HG02970 (cell line): ENCODE data around the gene SYT1.
A peak's percentile ranks its signal among the peaks of the same experiment; 100 is the strongest.
"Not testable (repeated sequence)": the region's sequence is repeated elsewhere in the genome, so short reads cannot be mapped to it uniquely, and the experiment has no call there.

Experiments used
- ATAC-seq: cut with Tn5 transposase; IDR thresholded peaks from one replicate; pipeline ENCODE4 v1.9.1; 2021; ENCODE audit warnings: mild to moderate bottlenecking, moderate library complexity, moderate number of reproducible peaks; ENCODE audit not compliant: unreplicated experiment, low FRiP score

The SYT1 gene

GRCh38 chr12:79194595-79194994, 330.0 kb downstream of the SYT1 start:
- ATAC-seq, result no peak

DNA sequence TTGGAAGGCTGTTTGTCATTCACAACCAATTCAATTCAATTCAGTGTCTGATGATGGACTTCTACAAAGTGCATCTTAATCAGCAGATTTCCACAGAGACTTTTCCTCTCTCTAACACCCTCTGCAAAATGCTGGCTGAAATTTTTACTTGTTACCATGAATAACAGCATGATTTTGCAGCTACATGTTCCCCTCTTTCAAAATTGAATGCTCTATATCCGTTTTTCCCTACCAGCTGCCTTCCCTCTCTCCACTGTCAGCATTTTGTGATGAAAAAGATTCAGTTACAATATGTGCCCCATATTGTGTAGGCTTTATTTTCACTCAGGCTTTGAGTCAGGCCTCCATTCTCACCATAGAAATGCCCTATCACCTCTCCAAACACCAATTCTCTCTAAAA, 334.6 kb downstream of the SYT1 start:
- ATAC-seq, result no peak

DNA sequence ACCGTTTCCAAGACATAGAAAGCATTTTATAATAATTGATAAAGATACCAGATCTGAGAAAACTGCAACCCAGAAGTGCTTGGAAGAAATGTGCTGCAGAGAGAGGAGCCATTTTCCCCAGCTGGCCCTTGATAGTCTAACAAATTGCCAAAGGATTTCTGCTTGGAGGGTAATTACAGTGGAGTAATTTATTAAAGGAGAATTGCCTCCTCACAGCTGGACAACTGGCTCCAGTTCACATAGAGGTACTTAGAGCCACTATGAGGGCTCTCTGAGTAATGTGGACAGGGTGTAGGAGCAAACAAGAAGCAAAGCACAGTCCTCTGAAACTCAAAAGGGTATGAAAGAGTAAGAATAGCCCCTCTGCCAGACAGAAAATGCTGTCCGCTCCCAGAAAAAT, 335.6 kb downstream of the SYT1 start:
- ATAC-seq, result no peak

DNA sequence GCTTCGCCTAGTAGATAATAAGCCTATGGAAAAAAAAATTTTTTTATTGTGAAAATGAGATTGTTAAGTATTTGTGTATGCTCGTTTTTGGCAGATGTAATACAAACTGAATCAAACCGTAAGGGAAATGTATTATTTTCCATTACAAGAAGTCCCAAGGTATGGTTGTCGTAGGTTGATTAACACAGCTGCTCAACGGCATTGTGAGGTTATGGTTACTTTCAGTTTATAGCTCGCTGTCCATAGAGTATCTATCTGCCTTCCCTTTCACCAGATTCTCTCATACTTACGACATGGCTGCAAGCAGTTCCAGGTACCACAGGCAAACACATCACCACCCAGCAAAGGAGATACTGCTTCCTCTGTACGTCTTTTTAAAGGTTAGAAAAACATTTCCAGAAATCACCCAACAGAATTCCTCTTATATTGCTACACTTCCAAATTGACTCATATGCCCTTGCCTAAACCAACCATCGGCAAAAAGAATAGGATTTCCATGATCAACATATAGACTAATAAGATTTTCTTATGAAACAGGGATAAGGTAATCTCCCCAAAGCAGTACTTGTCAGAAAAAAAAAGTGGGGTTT, 338.6 kb downstream of the SYT1 start:
- ATAC-seq, result no peak

DNA sequence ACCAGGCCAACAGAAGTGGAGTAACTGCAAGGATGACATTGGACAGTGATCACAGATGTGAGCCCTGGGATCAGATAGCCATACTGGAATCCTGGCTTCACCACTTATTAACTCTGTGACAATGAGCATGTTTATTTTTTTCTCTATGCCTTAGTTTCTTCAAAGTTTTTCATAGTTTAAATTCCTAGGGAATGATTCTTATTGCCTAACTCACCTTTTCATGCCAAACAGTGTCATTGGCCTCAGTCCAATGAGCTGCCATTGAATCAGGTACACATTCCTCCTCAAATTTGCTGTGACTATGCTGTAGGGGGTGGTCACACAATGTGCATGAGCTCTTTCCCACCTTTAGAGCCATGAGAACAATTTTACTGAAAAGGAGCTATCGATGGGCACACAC, 342.3 kb downstream of the SYT1 start:
- no peak for ATAC-seq

DNA sequence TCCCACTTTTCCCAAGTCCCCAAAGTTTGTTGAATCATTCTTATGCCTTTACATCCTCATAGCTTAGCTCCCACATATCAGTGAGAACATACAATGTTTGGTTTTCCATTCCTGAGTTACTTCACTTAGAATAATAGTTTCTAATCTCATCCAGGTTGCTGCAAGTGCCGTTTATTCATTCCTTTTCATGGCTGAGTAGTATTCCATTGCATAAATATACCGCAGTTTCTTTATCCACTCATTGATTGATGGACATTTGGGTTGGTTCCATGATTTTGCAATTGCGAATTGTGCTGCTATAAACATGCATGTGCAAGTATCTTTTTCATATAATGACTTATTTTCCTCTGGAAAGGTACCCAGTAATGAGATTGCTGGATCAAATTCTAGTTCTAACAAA, 345.8 kb downstream of the SYT1 start:
- ATAC-seq, result not testable (repeated sequence)

- no peak for ATAC-seq
Observed at GRCh38 chr12:79217306-79217705, 352.7 kb downstream of the SYT1 start.

GRCh38 chr12:79223210-79223609, 358.6 kb downstream of the SYT1 start:
- ATAC-seq, result no peak

- no peak for ATAC-seq
Observed at GRCh38 chr12:79223761-79224160, 359.2 kb downstream of the SYT1 start.

DNA sequence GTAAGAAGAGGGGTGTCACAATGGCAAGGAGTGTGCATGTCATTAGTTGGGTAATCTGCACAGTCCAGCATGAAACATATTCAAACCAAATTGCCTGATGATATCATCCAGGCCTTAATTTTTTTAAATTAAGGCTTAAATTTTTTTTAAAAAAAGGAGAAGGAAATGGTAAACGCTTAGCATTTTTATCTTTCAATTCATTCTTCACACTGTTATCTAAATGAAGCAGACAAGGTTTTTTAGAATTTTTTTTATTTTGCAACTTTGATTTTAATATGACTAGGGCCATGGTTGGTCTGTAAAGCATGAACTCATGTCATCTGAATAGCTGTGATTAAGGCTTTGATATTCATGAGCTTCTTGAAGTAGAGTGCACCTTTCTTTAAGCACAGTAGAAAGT, 362.5 kb downstream of the SYT1 start:
- no peak for ATAC-seq

- ATAC-seq, result no peak
Observed at GRCh38 chr12:79227646-79228045, 363.1 kb downstream of the SYT1 start.

DNA sequence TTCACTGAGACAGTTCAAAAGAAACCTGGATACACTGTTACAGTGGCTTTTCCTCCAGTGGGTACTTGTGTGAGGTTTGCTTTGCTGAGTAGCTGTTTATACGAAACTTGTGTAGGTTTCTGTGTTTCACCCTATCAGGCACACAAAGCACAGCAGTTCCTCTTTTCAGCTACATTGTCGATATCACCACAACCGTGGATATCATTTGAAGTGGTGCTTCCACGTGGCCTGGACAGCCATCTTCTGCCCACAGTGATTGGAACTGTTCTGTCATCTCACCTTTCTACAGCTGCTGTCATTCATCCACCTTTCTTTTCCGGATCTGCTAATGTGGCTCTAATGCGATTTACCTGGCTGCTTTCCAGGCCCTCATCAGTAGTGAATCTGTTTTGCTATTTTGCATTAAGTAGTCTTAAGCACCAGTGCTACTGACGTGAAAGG, 368.8 kb downstream of the SYT1 start:
- ATAC-seq, result peak; percentile 68

GRCh38 chr12:79236920-79237319, 372.3 kb downstream of the SYT1 start:
- no peak for ATAC-seq

DNA sequence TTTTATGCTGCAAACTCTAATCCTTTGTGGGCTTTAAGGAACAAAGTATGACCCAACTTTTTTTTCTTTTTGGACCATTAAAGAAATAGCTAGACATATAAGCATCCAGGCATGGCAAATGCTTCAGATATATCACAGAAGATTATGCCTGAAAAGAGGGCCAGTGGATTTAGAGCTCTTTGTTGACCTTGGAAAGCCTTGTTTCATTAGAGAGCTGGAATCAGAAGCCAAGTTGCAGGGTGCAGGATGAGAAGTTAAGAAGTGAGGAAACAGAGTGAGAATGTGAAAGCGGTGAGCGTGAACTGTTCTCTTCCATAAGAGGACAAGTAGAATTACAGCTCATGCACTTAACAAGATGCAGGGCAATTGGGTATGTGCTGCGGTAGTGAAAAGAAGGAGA, 373.7 kb downstream of the SYT1 start:
- no peak for ATAC-seq

GRCh38 chr12:79247494-79247893, 382.9 kb downstream of the SYT1 start:
- no peak for ATAC-seq

DNA sequence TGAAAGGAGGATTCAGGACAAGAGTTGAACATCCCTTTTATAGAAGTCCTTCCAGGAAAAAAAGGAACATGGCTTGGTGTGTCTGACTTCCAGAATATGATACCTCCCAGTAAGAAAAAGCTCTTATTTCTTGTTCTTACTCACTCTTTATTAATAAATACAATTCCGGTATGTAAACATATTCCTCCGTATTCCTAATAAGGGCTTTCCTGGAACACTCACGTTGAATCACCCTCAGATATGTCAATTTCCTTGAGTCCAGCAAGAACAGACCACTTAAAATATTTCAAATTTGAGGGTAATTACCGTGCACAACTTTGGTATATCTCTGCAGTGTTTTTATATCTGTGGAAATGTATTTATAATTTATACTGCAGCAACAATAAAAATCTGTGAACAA, 385.6 kb downstream of the SYT1 start:
- ATAC-seq, result no peak

DNA sequence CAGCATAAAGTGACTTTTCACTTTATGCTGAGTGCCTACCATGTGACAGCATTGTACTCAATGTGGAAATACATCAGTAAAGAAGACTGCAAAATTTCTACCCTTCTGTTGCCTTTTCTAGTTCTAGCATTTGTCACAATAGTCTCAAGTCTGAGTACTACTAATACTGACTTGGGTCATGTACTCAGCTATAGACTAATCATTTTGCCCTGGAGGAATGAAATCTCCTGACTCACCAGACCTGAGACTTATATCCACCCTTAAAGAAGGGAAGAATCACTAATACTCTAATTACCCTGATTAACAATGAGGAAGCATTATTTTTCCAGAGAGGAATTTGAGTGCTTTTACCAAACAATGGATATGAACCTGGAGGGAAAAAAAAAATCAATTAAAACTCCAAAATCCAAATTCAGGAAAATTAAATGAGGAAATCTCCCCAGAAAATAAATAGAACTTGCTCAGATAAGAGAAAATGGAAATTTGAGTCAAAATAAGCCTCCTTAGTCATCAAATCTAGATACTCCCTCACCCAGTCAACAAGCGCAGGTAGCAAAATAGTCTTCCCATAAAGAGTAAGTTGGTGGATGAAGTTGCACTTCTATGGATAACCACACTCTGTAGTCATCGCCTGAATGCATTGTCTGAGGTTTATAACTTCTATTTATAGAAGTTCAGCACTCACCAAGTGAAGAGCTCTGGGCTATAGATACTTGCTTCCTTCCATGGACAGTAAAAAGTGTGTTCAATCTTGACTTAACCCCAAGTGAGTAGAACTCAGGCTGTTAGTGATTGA, 386.6 kb downstream of the SYT1 start:
- ATAC-seq, result no peak

GRCh38 chr12:79252358-79253075, 387.9 kb downstream of the SYT1 start:
- ATAC-seq, result no peak

DNA sequence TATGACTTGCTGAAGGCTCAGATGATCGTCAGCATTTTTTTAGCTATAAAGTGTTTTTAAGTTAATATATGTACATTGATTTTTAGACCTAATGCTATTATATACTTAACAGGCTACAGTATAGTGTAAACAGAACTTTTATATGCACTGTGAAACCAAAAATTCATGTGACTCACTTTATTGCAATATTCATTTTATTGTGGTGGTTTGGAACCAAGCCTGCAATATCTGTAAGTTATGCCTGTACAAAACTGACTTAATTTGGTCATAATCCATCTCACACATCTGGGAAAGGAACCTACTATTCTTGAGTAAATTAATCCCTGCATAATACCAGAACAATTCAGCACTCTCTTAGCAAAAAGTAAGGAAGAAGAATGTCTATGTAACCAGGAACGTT, 390.7 kb downstream of the SYT1 start:
- no peak for ATAC-seq

GRCh38 chr12:79260923-79261322, 396.3 kb downstream of the SYT1 start:
- ATAC-seq, result no peak

DNA sequence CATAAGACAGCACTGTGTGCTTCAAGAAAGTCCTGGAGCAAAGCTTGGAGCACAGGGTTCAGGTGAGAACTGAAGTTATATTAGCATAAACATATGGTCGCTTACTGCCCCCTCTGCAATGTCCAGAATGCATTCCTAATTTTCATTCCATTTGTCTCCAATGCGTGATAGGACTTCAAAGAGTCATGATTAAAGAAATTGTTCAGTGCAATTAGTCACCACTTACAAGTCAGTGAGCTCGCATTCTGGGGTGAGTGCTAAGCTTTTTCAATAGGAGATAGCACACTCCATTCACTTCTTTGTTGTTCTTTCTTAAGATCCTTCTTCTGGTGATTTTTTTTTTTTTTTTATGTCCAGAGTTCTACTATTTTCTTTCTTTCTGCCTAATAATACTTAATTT, 398.4 kb downstream of the SYT1 start:
- ATAC-seq, result no peak
